Liver (tissue), 9 donors: ENCODE measurements around the gene RAP1B. TPM values are rescaled to one million over a fixed set of nuclear protein-coding genes. Genes with fewer than 3 reads are reported as not detected.

Source experiments
- DNase-seq: peaks from one replicate; pipeline ENCODE4 v3.0.0-alpha.2; 2017; ENCODE audit warnings: low spot score
- H3K27ac ChIP-seq, 2 donors: one replicate each; pipeline ENCODE4 v1.7.0; 2013; ENCODE audit warnings: inconsistent platforms in 2 of 2, low read length in 2 of 2, control low read depth in 1 of 2, low read depth in 1 of 2, mild to moderate bottlenecking in 1 of 2
- H3K27me3 ChIP-seq, 4 donors: one replicate each; pipeline versions ENCODE4 v1.6.1 to v1.7.0; 2013; ENCODE audit warnings: low read length in 3 of 4, inconsistent platforms in 1 of 4, mild to moderate bottlenecking in 1 of 4, moderate library complexity in 1 of 4; ENCODE audit not compliant: control insufficient read depth in 4 of 4, insufficient read depth in 4 of 4
- H3K36me3 ChIP-seq, 4 donors: one replicate each; pipeline versions ENCODE4 v1.6.1 to v1.7.0; 2013; ENCODE audit warnings: low read length in 3 of 4, mild to moderate bottlenecking in 3 of 4, low read depth in 1 of 4, moderate library complexity in 1 of 4; ENCODE audit not compliant: control insufficient read depth in 4 of 4, insufficient read depth in 3 of 4
- H3K4me1 ChIP-seq, 4 donors: one replicate each; pipeline versions ENCODE4 v1.6.1 to v1.7.0; 2013; ENCODE audit warnings: low read length in 3 of 4, mild to moderate bottlenecking in 3 of 4, moderate library complexity in 1 of 4; ENCODE audit not compliant: control insufficient read depth in 4 of 4, insufficient read depth in 4 of 4
- H3K4me3 ChIP-seq, 3 donors: one replicate each; pipeline versions ENCODE4 v1.6.1 to v1.7.0; 2013; ENCODE audit warnings: low read length in 3 of 3, control low read depth in 1 of 3, low read depth in 1 of 3, mild to moderate bottlenecking in 1 of 3
- H3K9ac ChIP-seq, 2 donors: one replicate each; pipeline ENCODE4 v1.7.0; 2013; ENCODE audit warnings: low read length in 2 of 2, mild to moderate bottlenecking in 2 of 2, moderate library complexity in 2 of 2, control low read depth in 1 of 2, low read depth in 1 of 2
- H3K9me3 ChIP-seq, 4 donors: one replicate each; pipeline versions ENCODE4 v1.6.1 to v1.7.0; 2013; ENCODE audit warnings: low read length in 3 of 4; ENCODE audit not compliant: control insufficient read depth in 4 of 4
- ATF3 ChIP-seq: IDR thresholded peaks from 2 replicates; pipeline ENCODE4 v1.6.1; 2016; ENCODE audit warnings: antibody characterized with exemption
- CTCF ChIP-seq: fragments of 150-350 bp; IDR thresholded peaks from 2 replicates; pipeline ENCODE4 v1.5.1; 2017; ENCODE audit warnings: improper control_type of control experiment, low read depth, low read length; ENCODE audit not compliant: missing input control
- FOXA1 ChIP-seq: IDR thresholded peaks from 2 replicates; pipeline ENCODE4 v1.6.1; 2016; ENCODE audit warnings: antibody characterized with exemption
- FOXA2 ChIP-seq: IDR thresholded peaks from 2 replicates; pipeline ENCODE4 v1.6.1; 2016; ENCODE audit warnings: antibody characterized with exemption
- GABPA ChIP-seq, 2 donors: IDR thresholded peaks in 1 of 2; conservative IDR thresholded peaks in 1 of 2; 2 replicates each; pipeline ENCODE4 v1.6.1; 2016; ENCODE audit warnings: antibody characterized with exemption in 2 of 2, mild to moderate bottlenecking in 1 of 2, moderate library complexity in 1 of 2
- HNF4G ChIP-seq: IDR thresholded peaks from 2 replicates; pipeline ENCODE4 v1.6.1; 2016; ENCODE audit warnings: antibody characterized with exemption
- MAX ChIP-seq: IDR thresholded peaks from 2 replicates; pipeline ENCODE4 v1.6.1; 2016; ENCODE audit warnings: antibody characterized with exemption
- NR2F2 ChIP-seq: IDR thresholded peaks from 2 replicates; pipeline ENCODE4 v1.6.1; 2016; ENCODE audit warnings: antibody characterized with exemption
- RAD21 ChIP-seq, 2 donors: IDR thresholded peaks; 2 replicates each; pipeline ENCODE4 v1.6.1; 2016; ENCODE audit warnings: antibody characterized with exemption in 2 of 2, mild to moderate bottlenecking in 2 of 2
- REST ChIP-seq: IDR thresholded peaks from 2 replicates; pipeline ENCODE4 v1.6.1; 2016; ENCODE audit warnings: antibody characterized with exemption, mild to moderate bottlenecking
- RXRA ChIP-seq, 2 donors: IDR thresholded peaks; 2 replicates each; pipeline ENCODE4 v1.6.1; 2017 to 2018; ENCODE audit warnings: antibody characterized with exemption in 2 of 2, mild to moderate bottlenecking in 1 of 2
- TAF1 ChIP-seq: conservative IDR thresholded peaks from 2 replicates; pipeline ENCODE4 v1.6.1; 2016; ENCODE audit warnings: antibody characterized with exemption, mild to moderate bottlenecking
- YY1 ChIP-seq: IDR thresholded peaks from 2 replicates; pipeline ENCODE4 v1.6.1; 2016; ENCODE audit warnings: antibody characterized with exemption, mild to moderate bottlenecking
- ZBTB33 ChIP-seq: IDR thresholded peaks from 2 replicates; pipeline ENCODE4 v1.6.1; 2016; ENCODE audit warnings: antibody characterized with exemption
- WGBS: extraction: QIAGEN DNeasy Blood & Tissue Kit; methylation state at CpG from one replicate; pipeline ENCODE4 v1.1.7; 2013; 5-methylcytosine and 5-hydroxymethylcytosine counted together
- polyA plus RNA-seq, 2 donors: library from polyadenylated mRNA; stranded (reverse) in 1 of 2; unstranded in 1 of 2; fragments of 200-250 nt in 1 of 2; fragments of >200 nt in 1 of 2; fragmentation: Nextera tagmentation in 1 of 2; extraction: Ambion mirVana in 1 of 2; gene quantifications; one replicate each; pipeline versions ENCODE4 v1.2.1 to v1.2.3, GENCODE V29; 2013 to 2015
- total RNA-seq, 2 donors: library from RNA; depleted of rRNA; stranded (reverse); fragments of >200 nt; gene quantifications; one replicate each; pipeline ENCODE4 v1.2.3, GENCODE V29; 2014
- donor health status: healthy.
- donor health status: healthy.
- donor health status: healthy.
- donor health status: healthy.
- donor health status: healthy.

The RAP1B gene
- total and polyA plus RNA-seq, 4 donors, result 56.2 to 123 (median 72.4) TPM

- Histone ChIP-seq H3K9ac (no peak overlapping the region), H3K27ac (no peak overlapping the region), H3K36me3 (peaks cover 0 to 4% (median 0%) of the 10 kb centered on the region in 4 donors), H3K27me3 (no peaks in the 10 kb centered on the region), H3K4me3 (no peak overlapping the region), H3K4me1 (peaks cover 0 to 17% (median 12%) of the 10 kb centered on the region in 4 donors), H3K9me3 (no peaks in the 10 kb centered on the region)
- no peak for TF ChIP-seq FOXA2
- TF ChIP-seq GABPA (IDR thresholded peaks at IDR 0.05 in 1 of 2, conservative IDR thresholded peaks at IDR 0.05 in 1 of 2), result no peak
- TF ChIP-seq MAX, result no peak
- TF ChIP-seq FOXA1, result no peak
- no peak for TF ChIP-seq REST
- TF ChIP-seq CTCF, result no peak
- TF ChIP-seq ATF3, result no peak
- TF ChIP-seq TAF1, result no peak
- no peak for TF ChIP-seq YY1
- no peak for TF ChIP-seq HNF4G
- TF ChIP-seq NR2F2, result no peak
- no peak for TF ChIP-seq RXRA (IDR thresholded peaks at IDR 0.05)
- TF ChIP-seq ZBTB33, result no peak
- WGBS, result 78% methylated on average over 1 of the region's 1 CpG
- DNase-seq, result no peak
These were observed 57.2 kb downstream of the RAP1B start for GRCh38 chr12:68667896-68668295.

- Histone ChIP-seq H3K9ac (no peak overlapping the region), H3K27ac (no peak overlapping the region), H3K27me3 (no peaks in the 10 kb centered on the region), H3K4me3 (no peak overlapping the region), H3K4me1 (peaks cover 0 to under 1% (median 0%) of the 10 kb centered on the region in 4 donors), H3K9me3 (no peaks in the 10 kb centered on the region), H3K36me3 (no peaks in the 10 kb centered on the region)
- WGBS, result 81% methylated on average over 4 of the region's 4 CpGs
- TF ChIP-seq FOXA1 (no peak), RAD21 (IDR thresholded peaks at IDR 0.05) (no peak), HNF4G (no peak)
- DNase-seq, result no peak
These were observed 60.5 kb downstream of the RAP1B start for GRCh38 chr12:68671179-68671578.
